K562 (cell line): Measurements from ENCODE around the gene NOP14. TPM values are rescaled to one million over a fixed set of nuclear protein-coding genes. Genes with fewer than 3 reads are reported as not detected.
A peak's percentile ranks its signal among the peaks of the same experiment; 100 is the strongest.

Experiments
- ADNP ChIP-seq: fragments of 200-800 bp; sonication (Bioruptor generic); IDR thresholded peaks from 2 replicates; pipeline ENCODE4 v1.6.1; 2016; ENCODE audit warnings: missing genetic modification characterization, missing compliant biosample characterization
- KLF6 ChIP-seq: fragments of 250-450 bp; sonication (Bioruptor Pico); IDR thresholded peaks from 2 replicates; pipeline ENCODE4 v1.4.0; 2020; ENCODE audit warnings: mild to moderate bottlenecking, moderate library complexity, borderline replicate concordance
- LEF1 ChIP-seq: fragments of 450-650 bp; IDR thresholded peaks from 2 replicates; pipeline ENCODE4 v1.6.1; 2016; ENCODE audit warnings: mild to moderate bottlenecking
- NFIX ChIP-seq: fragments of 250-450 bp; sonication (Bioruptor Pico); IDR thresholded peaks from 2 replicates; pipeline ENCODE4 v1.4.0; 2020; ENCODE audit warnings: low read depth, mild to moderate bottlenecking, moderate library complexity
- SIN3A ChIP-seq, 2 experiments: fragments of 150-350 bp in 1 of 2; IDR thresholded peaks; 2 replicates each; pipeline ENCODE4 v1.6.1; 2011 to 2016; ENCODE audit warnings: borderline replicate concordance in 2 of 2, low read depth in 2 of 2, low read length in 2 of 2, mild to moderate bottlenecking in 2 of 2, moderate library complexity in 2 of 2; ENCODE audit not compliant: control insufficient read depth in 1 of 2
- THRAP3 ChIP-seq: fragments of 450-650 bp; IDR thresholded peaks from 2 replicates; pipeline ENCODE4 v1.6.1; 2016; ENCODE audit warnings: mild to moderate bottlenecking, inconsistent platforms, borderline replicate concordance
- ZNF311 ChIP-seq: fragments of 250-450 bp; sonication (Bioruptor Pico); IDR thresholded peaks from 2 replicates; pipeline ENCODE4 v1.4.0; 2020; ENCODE audit warnings: mild to moderate bottlenecking, moderate library complexity
- polyA plus RNA-seq, 8 experiments: library from polyadenylated mRNA; depleted of rRNA in 4 of 8; stranded (reverse) in 5 of 8; unstranded in 3 of 8; fragments of >200 nt; fragmentation: Nextera tagmentation in 2 of 8; fragmentation: Illumina TruSeq in 1 of 8; extraction: Ambion mirVana in 2 of 8; extraction: Trizol in 1 of 8; gene quantifications; 2 replicates each; pipeline versions ENCODE4 v1.2.1 to v1.2.3, GENCODE V29; 2011 to 2014; ENCODE audit warnings: inconsistent platforms in 1 of 8, missing spikeins in 1 of 8
- total RNA-seq, 7 experiments: library from RNA; depleted of rRNA in 6 of 7; stranded (reverse); fragments of >200 nt in 6 of 7; fragmentation: Illumina TruSeq in 2 of 7; extraction: Trizol in 2 of 7; gene quantifications; 2 replicates each; pipeline versions ENCODE4 v1.2.1 to v1.2.3, GENCODE V29; 2011 to 2021; ENCODE audit warnings: low replicate concordance in 1 of 7
- TF ChIP-seq, protein P1 (sequence below): fragments of 200-600 bp; sonication (generic); IDR thresholded peaks from one replicate; pipeline ENCODE4 v1.6.1; 2012; ENCODE audit warnings: mild to moderate bottlenecking, low read depth, low read length, inconsistent platforms
- TF ChIP-seq, protein P2 (sequence below): sonication (generic); formaldehyde crosslinking; IDR thresholded peaks from 2 replicates; pipeline ENCODE4 v1.8.1; 2023; ENCODE audit warnings: mild to moderate bottlenecking, missing genetic modification reagents
- TF ChIP-seq, protein P3 (sequence below): fragments of 250-450 bp; sonication (Bioruptor Pico); IDR thresholded peaks from 2 replicates; pipeline ENCODE4 v1.5.0; 2021; ENCODE audit warnings: mild to moderate bottlenecking, borderline replicate concordance

The NOP14 gene
- total and polyA plus RNA-seq, 9 of the 15 experiments (the other 6 are each of a cell fraction or from before 2014, with no cell fraction given), result 12.7 to 76.0 (median 50.9) TPM

DNA sequence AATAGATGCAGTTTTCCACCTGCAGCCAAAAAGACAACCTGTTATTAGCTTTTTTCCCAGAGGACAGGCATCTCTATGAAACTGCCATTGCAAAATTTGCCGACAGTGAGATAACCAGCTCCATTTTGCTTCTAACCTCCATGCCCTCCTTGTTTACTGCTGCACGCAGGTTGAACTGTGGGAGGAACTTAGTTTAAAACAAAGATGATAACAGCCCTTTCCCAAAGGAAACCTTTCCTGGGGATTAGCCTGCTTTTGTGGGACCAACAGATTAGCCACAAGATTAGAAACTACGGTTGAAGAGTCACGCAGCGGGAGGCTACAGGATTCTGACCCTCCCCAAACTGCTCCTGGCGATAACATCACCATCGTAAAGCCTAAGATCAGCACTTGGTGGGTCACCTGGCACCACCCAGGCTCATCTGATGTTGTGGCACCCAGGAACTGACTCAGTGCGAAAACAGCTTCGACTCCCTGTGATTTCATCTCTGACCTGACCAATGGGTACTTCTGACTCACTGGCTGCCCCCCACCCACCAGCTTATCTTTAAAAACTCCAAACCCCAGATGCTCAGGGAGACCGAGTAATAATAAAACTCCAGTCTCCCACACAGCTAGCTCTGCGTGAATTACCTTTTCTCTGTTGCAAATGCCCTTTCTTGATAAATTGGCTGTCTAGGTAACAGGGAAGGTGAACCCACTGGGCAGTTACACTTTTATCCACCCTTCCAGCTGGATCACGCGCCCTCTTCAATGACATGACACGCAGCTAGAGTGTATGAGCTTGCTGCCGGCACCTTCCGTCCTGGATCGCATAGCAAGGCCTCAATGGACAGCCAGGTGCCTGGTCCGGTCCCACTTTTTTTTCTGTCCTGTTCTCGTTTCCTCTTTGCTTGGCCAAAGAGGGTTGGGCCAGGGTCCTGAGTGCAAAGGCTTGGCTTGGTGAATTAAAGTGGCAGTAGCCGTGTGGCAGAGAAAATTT, 27.2 kb downstream of the NOP14 start (continued):
- TF ChIP-seq, protein P1, sequence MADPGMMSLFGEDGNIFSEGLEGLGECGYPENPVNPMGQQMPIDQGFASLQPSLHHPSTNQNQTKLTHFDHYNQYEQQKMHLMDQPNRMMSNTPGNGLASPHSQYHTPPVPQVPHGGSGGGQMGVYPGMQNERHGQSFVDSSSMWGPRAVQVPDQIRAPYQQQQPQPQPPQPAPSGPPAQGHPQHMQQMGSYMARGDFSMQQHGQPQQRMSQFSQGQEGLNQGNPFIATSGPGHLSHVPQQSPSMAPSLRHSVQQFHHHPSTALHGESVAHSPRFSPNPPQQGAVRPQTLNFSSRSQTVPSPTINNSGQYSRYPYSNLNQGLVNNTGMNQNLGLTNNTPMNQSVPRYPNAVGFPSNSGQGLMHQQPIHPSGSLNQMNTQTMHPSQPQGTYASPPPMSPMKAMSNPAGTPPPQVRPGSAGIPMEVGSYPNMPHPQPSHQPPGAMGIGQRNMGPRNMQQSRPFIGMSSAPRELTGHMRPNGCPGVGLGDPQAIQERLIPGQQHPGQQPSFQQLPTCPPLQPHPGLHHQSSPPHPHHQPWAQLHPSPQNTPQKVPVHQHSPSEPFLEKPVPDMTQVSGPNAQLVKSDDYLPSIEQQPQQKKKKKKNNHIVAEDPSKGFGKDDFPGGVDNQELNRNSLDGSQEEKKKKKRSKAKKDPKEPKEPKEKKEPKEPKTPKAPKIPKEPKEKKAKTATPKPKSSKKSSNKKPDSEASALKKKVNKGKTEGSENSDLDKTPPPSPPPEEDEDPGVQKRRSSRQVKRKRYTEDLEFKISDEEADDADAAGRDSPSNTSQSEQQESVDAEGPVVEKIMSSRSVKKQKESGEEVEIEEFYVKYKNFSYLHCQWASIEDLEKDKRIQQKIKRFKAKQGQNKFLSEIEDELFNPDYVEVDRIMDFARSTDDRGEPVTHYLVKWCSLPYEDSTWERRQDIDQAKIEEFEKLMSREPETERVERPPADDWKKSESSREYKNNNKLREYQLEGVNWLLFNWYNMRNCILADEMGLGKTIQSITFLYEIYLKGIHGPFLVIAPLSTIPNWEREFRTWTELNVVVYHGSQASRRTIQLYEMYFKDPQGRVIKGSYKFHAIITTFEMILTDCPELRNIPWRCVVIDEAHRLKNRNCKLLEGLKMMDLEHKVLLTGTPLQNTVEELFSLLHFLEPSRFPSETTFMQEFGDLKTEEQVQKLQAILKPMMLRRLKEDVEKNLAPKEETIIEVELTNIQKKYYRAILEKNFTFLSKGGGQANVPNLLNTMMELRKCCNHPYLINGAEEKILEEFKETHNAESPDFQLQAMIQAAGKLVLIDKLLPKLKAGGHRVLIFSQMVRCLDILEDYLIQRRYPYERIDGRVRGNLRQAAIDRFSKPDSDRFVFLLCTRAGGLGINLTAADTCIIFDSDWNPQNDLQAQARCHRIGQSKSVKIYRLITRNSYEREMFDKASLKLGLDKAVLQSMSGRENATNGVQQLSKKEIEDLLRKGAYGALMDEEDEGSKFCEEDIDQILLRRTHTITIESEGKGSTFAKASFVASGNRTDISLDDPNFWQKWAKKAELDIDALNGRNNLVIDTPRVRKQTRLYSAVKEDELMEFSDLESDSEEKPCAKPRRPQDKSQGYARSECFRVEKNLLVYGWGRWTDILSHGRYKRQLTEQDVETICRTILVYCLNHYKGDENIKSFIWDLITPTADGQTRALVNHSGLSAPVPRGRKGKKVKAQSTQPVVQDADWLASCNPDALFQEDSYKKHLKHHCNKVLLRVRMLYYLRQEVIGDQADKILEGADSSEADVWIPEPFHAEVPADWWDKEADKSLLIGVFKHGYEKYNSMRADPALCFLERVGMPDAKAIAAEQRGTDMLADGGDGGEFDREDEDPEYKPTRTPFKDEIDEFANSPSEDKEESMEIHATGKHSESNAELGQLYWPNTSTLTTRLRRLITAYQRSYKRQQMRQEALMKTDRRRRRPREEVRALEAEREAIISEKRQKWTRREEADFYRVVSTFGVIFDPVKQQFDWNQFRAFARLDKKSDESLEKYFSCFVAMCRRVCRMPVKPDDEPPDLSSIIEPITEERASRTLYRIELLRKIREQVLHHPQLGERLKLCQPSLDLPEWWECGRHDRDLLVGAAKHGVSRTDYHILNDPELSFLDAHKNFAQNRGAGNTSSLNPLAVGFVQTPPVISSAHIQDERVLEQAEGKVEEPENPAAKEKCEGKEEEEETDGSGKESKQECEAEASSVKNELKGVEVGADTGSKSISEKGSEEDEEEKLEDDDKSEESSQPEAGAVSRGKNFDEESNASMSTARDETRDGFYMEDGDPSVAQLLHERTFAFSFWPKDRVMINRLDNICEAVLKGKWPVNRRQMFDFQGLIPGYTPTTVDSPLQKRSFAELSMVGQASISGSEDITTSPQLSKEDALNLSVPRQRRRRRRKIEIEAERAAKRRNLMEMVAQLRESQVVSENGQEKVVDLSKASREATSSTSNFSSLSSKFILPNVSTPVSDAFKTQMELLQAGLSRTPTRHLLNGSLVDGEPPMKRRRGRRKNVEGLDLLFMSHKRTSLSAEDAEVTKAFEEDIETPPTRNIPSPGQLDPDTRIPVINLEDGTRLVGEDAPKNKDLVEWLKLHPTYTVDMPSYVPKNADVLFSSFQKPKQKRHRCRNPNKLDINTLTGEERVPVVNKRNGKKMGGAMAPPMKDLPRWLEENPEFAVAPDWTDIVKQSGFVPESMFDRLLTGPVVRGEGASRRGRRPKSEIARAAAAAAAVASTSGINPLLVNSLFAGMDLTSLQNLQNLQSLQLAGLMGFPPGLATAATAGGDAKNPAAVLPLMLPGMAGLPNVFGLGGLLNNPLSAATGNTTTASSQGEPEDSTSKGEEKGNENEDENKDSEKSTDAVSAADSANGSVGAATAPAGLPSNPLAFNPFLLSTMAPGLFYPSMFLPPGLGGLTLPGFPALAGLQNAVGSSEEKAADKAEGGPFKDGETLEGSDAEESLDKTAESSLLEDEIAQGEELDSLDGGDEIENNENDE, result no peak
- no peak for TF ChIP-seq KLF6
- TF ChIP-seq THRAP3, result no peak
- no peak for TF ChIP-seq ZNF311 (CRISPR knock-in tag)
- TF ChIP-seq, protein P2, sequence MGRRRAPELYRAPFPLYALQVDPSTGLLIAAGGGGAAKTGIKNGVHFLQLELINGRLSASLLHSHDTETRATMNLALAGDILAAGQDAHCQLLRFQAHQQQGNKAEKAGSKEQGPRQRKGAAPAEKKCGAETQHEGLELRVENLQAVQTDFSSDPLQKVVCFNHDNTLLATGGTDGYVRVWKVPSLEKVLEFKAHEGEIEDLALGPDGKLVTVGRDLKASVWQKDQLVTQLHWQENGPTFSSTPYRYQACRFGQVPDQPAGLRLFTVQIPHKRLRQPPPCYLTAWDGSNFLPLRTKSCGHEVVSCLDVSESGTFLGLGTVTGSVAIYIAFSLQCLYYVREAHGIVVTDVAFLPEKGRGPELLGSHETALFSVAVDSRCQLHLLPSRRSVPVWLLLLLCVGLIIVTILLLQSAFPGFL (CRISPR knock-in tag), result 0 out of 2 replicates have a peak, but pooled peaks have one; percentile 52
- 0 out of 4 replicates have a peak, but pooled peaks of 1 of the 2 experiments have one; percentile 58 for TF ChIP-seq SIN3A (IDR thresholded peaks at IDR 0.05; ENCODE audit: borderline replicate concordance in 2 of 2, control insufficient read depth in 1 of 2, low read depth in 2 of 2, low read length in 2 of 2)
- 0 out of 2 replicates have a peak, but pooled peaks have one; percentile 8 for TF ChIP-seq LEF1
- TF ChIP-seq ADNP, result no peak
- no peak for TF ChIP-seq NFIX (CRISPR knock-in tag)
- TF ChIP-seq, protein P3, sequence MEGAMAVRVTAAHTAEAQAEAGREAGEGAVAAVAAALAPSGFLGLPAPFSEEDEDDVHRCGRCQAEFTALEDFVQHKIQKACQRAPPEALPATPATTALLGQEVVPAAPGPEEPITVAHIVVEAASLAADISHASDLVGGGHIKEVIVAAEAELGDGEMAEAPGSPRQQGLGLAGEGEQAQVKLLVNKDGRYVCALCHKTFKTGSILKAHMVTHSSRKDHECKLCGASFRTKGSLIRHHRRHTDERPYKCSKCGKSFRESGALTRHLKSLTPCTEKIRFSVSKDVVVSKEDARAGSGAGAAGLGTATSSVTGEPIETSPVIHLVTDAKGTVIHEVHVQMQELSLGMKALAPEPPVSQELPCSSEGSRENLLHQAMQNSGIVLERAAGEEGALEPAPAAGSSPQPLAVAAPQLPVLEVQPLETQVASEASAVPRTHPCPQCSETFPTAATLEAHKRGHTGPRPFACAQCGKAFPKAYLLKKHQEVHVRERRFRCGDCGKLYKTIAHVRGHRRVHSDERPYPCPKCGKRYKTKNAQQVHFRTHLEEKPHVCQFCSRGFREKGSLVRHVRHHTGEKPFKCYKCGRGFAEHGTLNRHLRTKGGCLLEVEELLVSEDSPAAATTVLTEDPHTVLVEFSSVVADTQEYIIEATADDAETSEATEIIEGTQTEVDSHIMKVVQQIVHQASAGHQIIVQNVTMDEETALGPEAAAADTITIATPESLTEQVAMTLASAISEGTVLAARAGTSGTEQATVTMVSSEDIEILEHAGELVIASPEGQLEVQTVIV, result no peak
